Neuronal stem cell (in vitro differentiated cells): ENCODE measurements around the gene TAF4.
A peak's percentile ranks its signal among the peaks of the same experiment; 100 is the strongest.

Experiments used
- DNase-seq: peaks from one replicate; pipeline ENCODE4 v3.0.0-alpha.2; 2013; ENCODE audit warnings: low spot score
- H2AFZ ChIP-seq: one replicate; pipeline ENCODE4 v1.6.1; 2013; ENCODE audit warnings: mild to moderate bottlenecking, low read length, inconsistent platforms
- H2AK5ac ChIP-seq: 2 replicates; pipeline ENCODE4 v1.6.1; 2013; ENCODE audit warnings: low read depth, mild to moderate bottlenecking, inconsistent platforms, low read length, moderate library complexity, mixed read lengths
- H2BK120ac ChIP-seq: 2 replicates; pipeline ENCODE4 v1.6.1; 2013; ENCODE audit warnings: low read depth, mild to moderate bottlenecking, inconsistent platforms, low read length, moderate library complexity, mixed read lengths
- H2BK12ac ChIP-seq: one replicate; pipeline ENCODE4 v1.6.1; 2013; ENCODE audit warnings: low read length, inconsistent platforms
- H2BK15ac ChIP-seq: 2 replicates; pipeline ENCODE4 v1.6.1; 2013; ENCODE audit warnings: mild to moderate bottlenecking, low read length, inconsistent platforms, mixed read lengths
- H2BK5ac ChIP-seq: one replicate; pipeline ENCODE4 v1.6.1; 2013; ENCODE audit warnings: inconsistent platforms, mild to moderate bottlenecking, low read length, moderate library complexity
- H3K14ac ChIP-seq: one replicate; pipeline ENCODE4 v1.6.1; 2013; ENCODE audit warnings: low read length, inconsistent platforms
- H3K18ac ChIP-seq: 2 replicates; pipeline ENCODE4 v1.6.1; 2013; ENCODE audit warnings: low read length, inconsistent platforms
- H3K23ac ChIP-seq: 2 replicates; pipeline ENCODE4 v1.6.1; 2013; ENCODE audit warnings: low read depth, mild to moderate bottlenecking, mixed read lengths, low read length, inconsistent platforms; ENCODE audit not compliant: poor library complexity
- H3K27ac ChIP-seq: replicated peaks from 3 replicates; pipeline ENCODE4 v1.5.1; 2013; ENCODE audit warnings: low read length, inconsistent platforms
- H3K27me3 ChIP-seq, 3 experiments: 2 replicates each; pipeline ENCODE4 v1.6.1; 2013; ENCODE audit warnings: low read length in 3 of 3, mild to moderate bottlenecking in 2 of 3, inconsistent platforms in 1 of 3, low read depth in 1 of 3, mixed read lengths in 1 of 3, moderate library complexity in 1 of 3; ENCODE audit not compliant: control insufficient read depth in 3 of 3, insufficient read depth in 3 of 3
- H3K36me3 ChIP-seq, 2 donors: replicated peaks in 1 of 2; 2 replicates each; pipeline ENCODE4 v1.6.1; 2013; ENCODE audit warnings: low read length in 2 of 2; ENCODE audit not compliant: control insufficient read depth in 2 of 2, insufficient read depth in 2 of 2
- H3K4ac ChIP-seq: 2 replicates; pipeline ENCODE4 v1.6.1; 2013; ENCODE audit warnings: inconsistent platforms, mild to moderate bottlenecking, low read length, moderate library complexity
- H3K4me1 ChIP-seq, 2 donors: 1 replicate in 1 of 2; 2 replicates in 1 of 2; pipeline ENCODE4 v1.6.1; 2013; ENCODE audit warnings: low read length in 2 of 2, low read depth in 1 of 2; ENCODE audit not compliant: control insufficient read depth in 2 of 2, insufficient read depth in 1 of 2
- H3K4me2 ChIP-seq: one replicate; pipeline ENCODE4 v1.6.1; 2013; ENCODE audit warnings: mild to moderate bottlenecking, low read length, inconsistent platforms; ENCODE audit not compliant: insufficient read depth, poor library complexity, severe bottlenecking
- H3K4me3 ChIP-seq, 2 donors: 2 replicates each; pipeline ENCODE4 v1.5.1; 2013; ENCODE audit warnings: low read length in 2 of 2, mild to moderate bottlenecking in 2 of 2, inconsistent platforms in 1 of 2, moderate library complexity in 1 of 2
- H3K79me1 ChIP-seq: one replicate; pipeline ENCODE4 v1.6.1; 2013; ENCODE audit warnings: low read depth, mild to moderate bottlenecking, inconsistent platforms, low read length, moderate library complexity
- H3K9ac ChIP-seq: one replicate; pipeline ENCODE4 v1.6.1; 2013; ENCODE audit warnings: mild to moderate bottlenecking, low read depth, low read length, inconsistent platforms; ENCODE audit not compliant: poor library complexity
- H3K9me3 ChIP-seq, 2 donors: replicated peaks in 1 of 2; 2 replicates each; pipeline versions ENCODE3 to v1.6.1; 2013; ENCODE audit warnings: low read length in 2 of 2, mild to moderate bottlenecking in 2 of 2, inconsistent platforms in 1 of 2, low read depth in 1 of 2, mixed read lengths in 1 of 2, moderate library complexity in 1 of 2; ENCODE audit not compliant: control insufficient read depth in 2 of 2, insufficient read depth in 1 of 2
- H4K8ac ChIP-seq: one replicate; pipeline ENCODE4 v1.6.1; 2013; ENCODE audit warnings: low read depth, mild to moderate bottlenecking, inconsistent platforms, low read length, moderate library complexity
- H4K91ac ChIP-seq: one replicate; pipeline ENCODE4 v1.6.1; 2013; ENCODE audit warnings: low read length, low read depth, mild to moderate bottlenecking, inconsistent platforms; ENCODE audit not compliant: poor library complexity
- WGBS, 2 donors: extraction: QIAGEN DNeasy Blood & Tissue Kit; methylation state at CpG; one replicate each; pipeline ENCODE4 v1.1.7; 2013; ENCODE audit warnings: missing lambda C conversion rate in 2 of 2, mixed read lengths in 1 of 2; ENCODE audit not compliant: insufficient read length in 2 of 2, insufficient replicate concordance in 1 of 2; ENCODE audit errors: extremely low coverage in 2 of 2; 5-methylcytosine and 5-hydroxymethylcytosine counted together

TAF4 gene

DNA sequence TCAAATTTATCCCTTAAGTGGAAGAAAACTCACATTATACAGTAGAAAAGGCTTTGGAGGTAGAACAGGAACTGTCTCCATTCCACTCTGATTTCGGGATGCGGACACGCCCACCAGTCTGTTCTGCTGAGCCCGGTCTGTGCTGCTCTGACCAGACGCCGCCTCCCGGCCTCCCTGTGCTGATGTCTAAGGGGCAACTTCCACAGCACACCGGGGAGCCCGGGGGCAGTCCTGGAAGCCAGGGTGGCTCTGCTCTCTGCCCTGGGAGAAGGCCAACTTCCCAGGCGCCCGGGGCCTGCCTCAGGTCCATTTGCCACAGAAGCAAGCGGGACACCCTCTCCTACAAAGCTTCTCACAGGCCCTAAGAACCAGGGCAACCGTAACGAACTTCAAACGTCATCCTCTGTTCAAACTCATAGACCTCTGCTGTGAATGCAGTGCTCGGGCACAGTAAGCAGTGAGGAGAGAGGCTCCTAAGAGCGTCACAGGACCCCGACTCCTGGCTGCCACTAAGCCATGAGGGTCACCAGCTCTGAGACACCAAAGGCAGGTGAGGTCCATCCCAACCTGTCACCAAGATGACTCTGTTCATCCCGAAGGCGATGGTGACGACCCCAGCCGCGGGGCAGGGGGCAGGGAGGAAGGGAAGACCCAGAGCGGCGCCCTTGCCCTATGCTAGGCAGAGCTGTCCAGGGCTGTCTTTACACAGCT lies 5.6 kb downstream of the TAF4 start:
- Histone ChIP-seq H3K14ac (no peak overlapping the region), H4K91ac (no peak overlapping the region), H2AFZ (no peak overlapping the region), H3K4me3 (no peak overlapping the region), H3K4me1 (peaks cover 6 to 14% of the 10 kb centered on the region in 2 donors), H3K18ac (no peak overlapping the region), H3K9me3 (peaks cover 6 to 13% of the 10 kb centered on the region in 2 donors), H3K36me3 (peaks cover 10 to 56% of the 10 kb centered on the region in 2 donors), H3K79me1 (peaks cover 31% of the 10 kb centered on the region), H3K4ac (no peak overlapping the region), H3K27ac (no peak overlapping the region), H3K27me3 (no peaks in the 10 kb centered on the region), H3K23ac (no peak overlapping the region), H4K8ac (no peak overlapping the region), H2BK15ac (no peak overlapping the region), H3K9ac (no peak overlapping the region), H2BK120ac (no peak overlapping the region), H3K4me2 (no peak overlapping the region), H2BK12ac (no peak overlapping the region), H2AK5ac (no peak overlapping the region), H2BK5ac (no peak overlapping the region)
- WGBS, 2 donors: no CpG with 5 or more reads among the region's 25 CpGs
- no peak for DNase-seq

DNA sequence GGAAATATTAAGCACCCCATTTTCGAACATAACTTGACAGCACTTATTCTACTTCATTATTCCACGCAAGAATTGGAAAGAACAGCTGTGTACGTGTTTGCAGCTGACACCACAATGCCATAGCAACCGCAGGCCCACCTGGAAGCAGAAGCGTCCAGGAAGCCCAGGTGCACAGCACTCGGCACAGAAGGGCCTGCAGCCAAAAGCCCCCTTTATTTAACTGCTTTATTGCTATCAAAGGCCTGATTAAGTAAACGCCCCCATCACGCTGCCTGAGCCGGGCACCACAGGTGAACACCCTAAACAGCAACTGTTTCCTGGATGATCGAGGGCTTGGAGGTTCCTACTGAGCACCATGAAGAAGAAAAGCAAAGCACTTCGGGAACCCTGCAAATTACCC lies 6.3 kb downstream of the TAF4 start:
- peaks cover 6 to 18% of the 10 kb centered on the region in 2 donors for H3K9me3 ChIP-seq
- no peak overlapping the region for H3K27ac ChIP-seq
- H2BK15ac ChIP-seq: no peak overlapping the region
- no peak overlapping the region for H2AK5ac ChIP-seq
- H3K4me2 ChIP-seq: no peak overlapping the region
- no peak overlapping the region for H3K4ac ChIP-seq
- no peak overlapping the region for H3K18ac ChIP-seq
- H3K14ac ChIP-seq: no peak overlapping the region
- no peak overlapping the region for H2BK120ac ChIP-seq
- no peak overlapping the region for H3K23ac ChIP-seq
- H2AFZ ChIP-seq: no peak overlapping the region
- no peak overlapping the region for H2BK5ac ChIP-seq
- H3K4me1 ChIP-seq: peaks cover 6 to 14% of the 10 kb centered on the region in 2 donors
- peaks cover 33% of the 10 kb centered on the region for H3K79me1 ChIP-seq
- peaks cover 13 to 61% of the 10 kb centered on the region in 2 donors for H3K36me3 ChIP-seq
- no peak overlapping the region for H3K9ac ChIP-seq
- no peak overlapping the region for H2BK12ac ChIP-seq
- no peaks in the 10 kb centered on the region for H3K27me3 ChIP-seq
- WGBS, 2 donors: no CpG with 5 or more reads among the region's 11 CpGs
- DNase-seq: no peak
- no peak overlapping the region for H3K4me3 ChIP-seq
- no peak overlapping the region for H4K8ac ChIP-seq
- no peak overlapping the region for H4K91ac ChIP-seq

DNA sequence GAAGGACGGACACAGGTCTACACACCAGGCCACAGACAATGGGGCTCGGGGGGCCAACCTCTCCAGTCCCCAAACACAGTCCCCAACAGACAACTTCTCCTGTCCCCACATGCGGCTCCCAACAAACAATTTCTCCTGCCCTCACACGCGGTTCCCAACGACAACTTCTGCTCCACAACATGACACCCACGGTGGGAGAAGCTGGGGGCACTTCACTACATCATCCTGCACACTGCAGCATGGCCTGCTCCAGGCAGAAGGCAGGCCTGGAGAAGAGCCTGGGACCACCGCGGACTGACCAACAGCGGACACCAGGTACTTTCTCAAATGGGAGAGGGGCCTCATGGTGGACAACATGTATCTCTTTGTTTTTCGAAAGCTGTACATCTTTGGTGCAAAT lies 6.7 kb downstream of the TAF4 start:
- no peak for DNase-seq
- no peak overlapping the region for H3K4me2 ChIP-seq
- no peak overlapping the region for H3K18ac ChIP-seq
- H2BK15ac ChIP-seq: no peak overlapping the region
- H2BK5ac ChIP-seq: no peak overlapping the region
- peaks cover 6 to 18% of the 10 kb centered on the region in 2 donors for H3K9me3 ChIP-seq
- H2BK120ac ChIP-seq: no peak overlapping the region
- no CpG with 5 or more reads among the region's 11 CpGs for WGBS, 2 donors
- H3K4me1 ChIP-seq: peaks cover 6 to 11% of the 10 kb centered on the region in 2 donors
- no peak overlapping the region for H3K9ac ChIP-seq
- H3K79me1 ChIP-seq: peaks cover 33% of the 10 kb centered on the region
- no peak overlapping the region for H3K27ac ChIP-seq
- H4K91ac ChIP-seq: no peak overlapping the region
- no peak overlapping the region for H2AK5ac ChIP-seq
- H3K23ac ChIP-seq: no peak overlapping the region
- no peaks in the 10 kb centered on the region for H3K27me3 ChIP-seq
- no peak overlapping the region for H2BK12ac ChIP-seq
- H3K14ac ChIP-seq: no peak overlapping the region
- peak overlapping the region in 1 of 2 donors; percentile 44 for H3K4me3 ChIP-seq
- H3K4ac ChIP-seq: no peak overlapping the region
- H3K36me3 ChIP-seq: peaks cover 16 to 63% of the 10 kb centered on the region in 2 donors
- no peak overlapping the region for H4K8ac ChIP-seq
- H2AFZ ChIP-seq: no peak overlapping the region

DNA sequence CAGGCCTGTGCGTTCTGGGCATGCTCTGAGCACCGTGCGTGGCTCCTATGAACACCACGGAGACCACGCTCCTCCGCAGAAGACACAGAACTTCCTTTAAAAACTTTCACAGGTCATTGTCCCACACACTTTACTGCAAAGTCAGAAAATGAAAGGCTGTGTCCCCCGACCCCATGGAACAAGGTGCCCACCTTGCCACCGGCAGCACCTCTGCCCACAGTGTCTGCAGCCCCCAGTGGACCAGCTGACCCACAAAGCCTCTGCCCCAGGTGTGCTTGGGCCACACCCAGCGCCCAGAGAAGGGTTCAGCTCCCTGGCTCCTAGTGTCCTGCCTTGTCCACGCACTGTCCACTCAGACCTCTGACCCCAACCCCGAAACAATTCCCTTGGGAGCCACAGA lies 8.7 kb downstream of the TAF4 start:
- peak overlapping the region; percentile 16 for H2BK12ac ChIP-seq
- H2BK5ac ChIP-seq: no peak overlapping the region
- no peak overlapping the region for H2BK15ac ChIP-seq
- H4K91ac ChIP-seq: no peak overlapping the region
- H3K9me3 ChIP-seq: peaks cover 6 to 27% of the 10 kb centered on the region in 2 donors
- H2AFZ ChIP-seq: no peak overlapping the region
- peak overlapping the region; percentile 44 for H3K18ac ChIP-seq
- no peak for DNase-seq
- no peaks in the 10 kb centered on the region for H3K27me3 ChIP-seq
- H3K79me1 ChIP-seq: peaks cover 34% of the 10 kb centered on the region
- H3K36me3 ChIP-seq: peaks cover 20 to 52% of the 10 kb centered on the region in 2 donors
- no peak overlapping the region for H3K14ac ChIP-seq
- no CpG with 5 or more reads among the region's 11 CpGs for WGBS, 2 donors
- H3K27ac ChIP-seq: no peak overlapping the region
- no peak overlapping the region for H2AK5ac ChIP-seq
- H3K4me2 ChIP-seq: no peak overlapping the region
- no peaks in the 10 kb centered on the region for H3K4me1 ChIP-seq
- no peak overlapping the region for H3K4me3 ChIP-seq
- H3K9ac ChIP-seq: no peak overlapping the region
- no peak overlapping the region for H4K8ac ChIP-seq
- no peak overlapping the region for H3K4ac ChIP-seq
- peak overlapping the region; percentile 40 for H3K23ac ChIP-seq
- no peak overlapping the region for H2BK120ac ChIP-seq
